GM13976 (cell line): ENCODE measurements around the gene GLIPR2.

Source experiments
- DNase-seq: peaks from one replicate; pipeline ENCODE4 v3.0.0; 2012; ENCODE audit warnings: low spot score
- in situ Hi-C: fragments of 300-500 bp; cut with MboI; formaldehyde crosslinking; loops from one replicate; pipeline ENCODE4 v1.12.0; 2022; ENCODE audit warnings: low sequenced_read_pairs, mixed read lengths, inconsistent platforms; ENCODE audit not compliant: unreplicated experiment
- TF ChIP-seq, protein P1 (sequence below): IDR thresholded peaks from 2 replicates; pipeline ENCODE4 v1.5.1; 2012; ENCODE audit warnings: borderline replicate concordance, mild to moderate bottlenecking; ENCODE audit not compliant: insufficient read depth; ENCODE audit errors: extremely low read depth, missing control alignments, control extremely low read depth

GLIPR2 gene

DNA sequence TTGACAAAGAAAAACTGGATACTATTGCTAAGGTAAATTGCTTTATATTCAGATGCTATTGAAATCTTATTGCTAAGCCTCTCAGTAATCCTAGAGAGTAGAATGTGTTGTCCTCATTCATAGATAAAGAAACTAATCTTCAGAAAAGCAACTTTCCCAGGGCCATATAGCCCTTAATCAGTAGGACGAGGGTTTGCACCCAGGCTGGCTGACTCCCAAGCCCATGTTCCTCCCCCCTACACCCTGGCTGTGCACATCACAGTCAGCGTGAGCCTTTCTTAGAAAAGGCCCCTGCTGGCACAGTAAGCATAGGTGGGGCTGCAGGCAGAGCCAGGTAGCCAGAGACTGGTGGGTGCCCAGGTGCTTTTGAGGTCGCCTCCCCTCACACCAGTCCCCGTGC, 15.8 kb upstream of the GLIPR2 start:
- in situ Hi-C loops: no loop called here
- TF ChIP-seq, protein P1, sequence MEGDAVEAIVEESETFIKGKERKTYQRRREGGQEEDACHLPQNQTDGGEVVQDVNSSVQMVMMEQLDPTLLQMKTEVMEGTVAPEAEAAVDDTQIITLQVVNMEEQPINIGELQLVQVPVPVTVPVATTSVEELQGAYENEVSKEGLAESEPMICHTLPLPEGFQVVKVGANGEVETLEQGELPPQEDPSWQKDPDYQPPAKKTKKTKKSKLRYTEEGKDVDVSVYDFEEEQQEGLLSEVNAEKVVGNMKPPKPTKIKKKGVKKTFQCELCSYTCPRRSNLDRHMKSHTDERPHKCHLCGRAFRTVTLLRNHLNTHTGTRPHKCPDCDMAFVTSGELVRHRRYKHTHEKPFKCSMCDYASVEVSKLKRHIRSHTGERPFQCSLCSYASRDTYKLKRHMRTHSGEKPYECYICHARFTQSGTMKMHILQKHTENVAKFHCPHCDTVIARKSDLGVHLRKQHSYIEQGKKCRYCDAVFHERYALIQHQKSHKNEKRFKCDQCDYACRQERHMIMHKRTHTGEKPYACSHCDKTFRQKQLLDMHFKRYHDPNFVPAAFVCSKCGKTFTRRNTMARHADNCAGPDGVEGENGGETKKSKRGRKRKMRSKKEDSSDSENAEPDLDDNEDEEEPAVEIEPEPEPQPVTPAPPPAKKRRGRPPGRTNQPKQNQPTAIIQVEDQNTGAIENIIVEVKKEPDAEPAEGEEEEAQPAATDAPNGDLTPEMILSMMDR: no peak
- no peak for DNase-seq

DNA sequence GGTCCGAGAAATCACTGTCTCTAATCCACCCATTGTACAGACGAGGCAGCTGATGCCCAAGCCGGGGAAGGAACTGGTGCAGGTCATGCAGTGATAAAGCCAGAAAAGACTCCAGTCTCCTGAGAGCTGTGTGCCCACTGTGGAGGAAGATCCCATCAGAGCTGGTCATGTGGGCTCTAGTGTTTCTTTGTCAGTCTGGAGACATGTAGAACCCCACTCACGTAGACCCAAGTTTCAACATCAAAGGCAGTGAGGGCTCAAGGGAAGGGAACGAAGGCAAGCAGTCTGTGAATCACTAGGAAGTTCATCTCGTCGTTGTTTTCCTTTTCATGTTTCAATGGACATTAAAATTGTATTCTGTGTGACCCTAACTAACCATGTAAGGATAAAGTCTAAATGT, 14.6 kb upstream of the GLIPR2 start:
- in situ Hi-C loops: no loop called here
- DNase-seq: no peak
- TF ChIP-seq, protein P1: no peak

- in situ Hi-C loops: no loop called here
Observed at GRCh38 chr9:36123515-36123914, 13.0 kb upstream of the GLIPR2 start.

GRCh38 chr9:36125062-36125855, 11.3 kb upstream of the GLIPR2 start:
- in situ Hi-C loops: no loop called here
- no peak for DNase-seq
- TF ChIP-seq, protein P1: no peak

More at GRCh38 chr9:36123515-36123914, 13.0 kb upstream of the GLIPR2 start:
- DNase-seq: no peak
- TF ChIP-seq, protein P1: no peak

DNA sequence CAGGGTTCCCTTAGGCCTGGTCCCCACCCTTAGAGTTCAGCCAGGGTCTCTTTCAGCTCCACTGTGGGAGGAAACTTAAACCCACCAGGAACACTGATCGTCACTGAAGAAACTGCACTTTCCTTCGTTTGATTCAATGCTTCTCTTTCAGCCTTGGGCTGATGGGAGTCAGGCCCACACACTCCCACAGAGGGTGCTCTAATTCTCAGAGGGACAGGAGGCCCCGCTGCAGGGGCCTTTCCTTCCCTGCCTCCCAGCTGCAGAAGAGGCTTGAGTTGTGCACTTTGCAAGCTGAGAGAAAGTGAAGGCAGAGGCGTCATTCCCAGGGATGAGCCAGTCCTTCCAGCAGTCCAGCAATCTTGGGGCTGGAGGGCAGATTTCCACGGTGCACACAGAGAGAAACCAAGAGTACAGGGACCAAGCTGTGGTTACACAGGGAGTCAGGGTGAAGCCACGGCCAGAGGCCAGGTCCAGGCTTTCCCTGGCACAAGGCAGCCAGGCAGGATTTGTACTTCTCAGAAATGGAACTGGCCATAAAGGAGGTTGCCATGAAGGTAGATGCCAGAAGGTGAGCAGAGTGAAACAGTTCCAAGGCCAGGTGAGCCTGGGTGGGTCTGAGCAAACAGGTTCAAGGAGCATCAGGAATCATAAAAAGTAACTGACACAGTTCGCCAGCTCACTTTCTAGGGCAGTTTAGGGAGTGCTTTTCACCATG, 10.4 kb upstream of the GLIPR2 start:
- TF ChIP-seq, protein P1: no peak
- no peak for DNase-seq
- in situ Hi-C loops: no loop called here

- no peak for DNase-seq
- TF ChIP-seq, protein P1: no peak
- in situ Hi-C loops: no loop called here
Observed at GRCh38 chr9:36127652-36128244, 8.8 kb upstream of the GLIPR2 start.
